Measurements from ENCODE around the gene IQGAP1. TPM values are rescaled to one million over a fixed set of nuclear protein-coding genes. Genes with fewer than 3 reads are reported as not detected.

IQGAP1 gene
- total and polyA plus RNA-seq, 2 of the 13 experiments (the other 11 are each of a cell fraction or from before 2014, with no cell fraction given) = 29.5 to 37.9 TPM

GRCh38 chr15:90396321-90396720 is 8.3 kb downstream of the IQGAP1 start:
- CTCF ChIA-PET (ENCODE audit: low intra/inter-chr PET ratio, low total read pairs) = no interaction called here
- Histone ChIP-seq H4K20me1 (ENCODE audit: insufficient read depth, low read length) (no peaks in the 10 kb centered on the region), H3K4me1 (ENCODE audit: insufficient read depth, low read length) (peaks cover 30% of the 10 kb centered on the region), H3K9me3 (ENCODE audit: low read length) (no peaks in the 10 kb centered on the region), H3K4me3 (replicated peaks in 1 of 3; ENCODE audit: insufficient read depth in 1 of 3, low read depth in 2 of 3, low read length in 3 of 3) (no peak overlapping the region), H3K27ac (ENCODE audit: extremely low read length, insufficient read depth, low read length) (no peak overlapping the region), H3K27me3 (ENCODE audit: control insufficient read depth in 1 of 2, insufficient read depth in 2 of 2, low read length in 2 of 2) (no peaks in the 10 kb centered on the region), H2AFZ (ENCODE audit: low read length) (no peak overlapping the region), H3K79me2 (ENCODE audit: insufficient read depth, low read length) (peaks cover 16% of the 10 kb centered on the region), H3K4me2 (ENCODE audit: low read depth, low read length) (no peak overlapping the region), H3K9ac (ENCODE audit: insufficient read depth, low read depth, low read length) (no peak overlapping the region), H3K36me3 (replicated peaks in 1 of 2; ENCODE audit: control insufficient read depth in 1 of 2, insufficient read depth in 2 of 2, low read length in 2 of 2) (peaks cover 0 to 2% of the 10 kb centered on the region in 2 experiments; a peak in 2 of 5 replicates)
- POLR2A ChIA-PET = no interaction called here
- ATAC-seq = no peak
- in situ Hi-C loops (cut with HindIII; ENCODE audit: extremely low pct_ligation_motif_present, low pct_unique_long_range_greater_than_20kb) (no loop called here), intact Hi-C loops (cut with micrococcal nuclease; ENCODE audit: unreplicated experiment) (no loop called here)
- 96% methylated on average over 4 of the region's 4 CpGs for WGBS (ENCODE audit: low lambda C conversion rate)
- no peak for FAIRE-seq
- TF ChIP-seq RARG (CRISPR knock-in tag; IDR thresholded peaks at IDR 0.05; ENCODE audit: low read depth) (no peak), RXRB (CRISPR knock-in tag; IDR thresholded peaks at IDR 0.05; ENCODE audit: borderline replicate concordance) (no peak), BORCS8-MEF2B (CRISPR knock-in tag; IDR thresholded peaks at IDR 0.05) (no peak), ZNF280D (CRISPR knock-in tag; IDR thresholded peaks at IDR 0.05) (no peak), TMF1 (CRISPR knock-in tag; IDR thresholded peaks at IDR 0.05; ENCODE audit: low read depth) (no peak), ZNF512 (CRISPR knock-in tag; IDR thresholded peaks at IDR 0.05) (no peak), PRDM4 (CRISPR knock-in tag; IDR thresholded peaks at IDR 0.05; ENCODE audit: borderline replicate concordance) (no peak)
- no TSS peak for BruUV-seq (replicated peaks)
- no peak for DNase-seq (ENCODE audit: low spot score)

Data from HepG2 (cell line).